ENCODE results near the gene DDIT4. TPM values are rescaled to one million over a fixed set of nuclear protein-coding genes. Genes with fewer than 3 reads are reported as not detected.
A peak's percentile ranks its signal among the peaks of the same experiment; 100 is the strongest.

The DDIT4 gene
- total and polyA plus RNA-seq, 3 donors from 2014 or later: 46.6 to 94.3 (median 69.6) TPM

GRCh38 chr10:72275351-72276012 lies 1.8 kb downstream of the DDIT4 start:
- Histone ChIP-seq H3K9me3 (no peaks in the 10 kb centered on the region), H3K4me1 (peaks cover 31% of the 10 kb centered on the region), H3K27ac (peak overlapping the region; percentile 95 to 96), H3K36me3 (ENCODE audit: low read depth, missing control alignments) (no peaks in the 10 kb centered on the region), H3K4me3 (peak overlapping the region; percentile 93 to 96), H3K27me3 (no peaks in the 10 kb centered on the region)
- no peak for DNase-seq
- WGBS, 2 donors: 12 to 14% methylated on average over 12 of the region's 12 CpGs
- TF ChIP-seq POLR2A (IDR thresholded peaks at IDR 0.05): no peak
- no peak for TF ChIP-seq CTCF (IDR thresholded peaks at IDR 0.05)
- intact Hi-C loops (cut with DNase I; ENCODE audit: low total_unique reads): loop anchor here (10.0 kb wide), 1 partner anchor 59 kb away; no protein-coding TSS in a partner anchor

GRCh38 chr10:72276013-72276387 lies 2.3 kb downstream of the DDIT4 start:
- TF ChIP-seq POLR2A (IDR thresholded peaks at IDR 0.05): no peak
- TF ChIP-seq CTCF (IDR thresholded peaks at IDR 0.05): no peak
- H3K27me3 ChIP-seq: no peaks in the 10 kb centered on the region
- intact Hi-C loops (cut with DNase I; ENCODE audit: low total_unique reads): loop anchor here (10.0 kb wide), 1 partner anchor 59 kb away; no protein-coding TSS in a partner anchor
- H3K9me3 ChIP-seq: no peaks in the 10 kb centered on the region
- peaks cover 27% of the 10 kb centered on the region for H3K4me1 ChIP-seq
- DNase-seq: no peak
- H3K36me3 ChIP-seq (ENCODE audit: low read depth, missing control alignments): no peaks in the 10 kb centered on the region
- 33 to 38% methylated on average over 4 of the region's 4 CpGs for WGBS, 2 donors
- peak overlapping the region; percentile 95 to 96 for H3K27ac ChIP-seq
- peak overlapping the region; percentile 93 to 96 for H3K4me3 ChIP-seq

- H3K27me3 ChIP-seq: no peaks in the 10 kb centered on the region
- H3K36me3 ChIP-seq (ENCODE audit: low read depth, missing control alignments): no peaks in the 10 kb centered on the region
- peak overlapping the region; percentile 95 to 96 for H3K27ac ChIP-seq
- no peaks in the 10 kb centered on the region for H3K9me3 ChIP-seq
- 49 to 53% methylated on average over 6 of the region's 6 CpGs for WGBS, 2 donors
- peaks cover 26% of the 10 kb centered on the region for H3K4me1 ChIP-seq
- no peak for TF ChIP-seq POLR2A (IDR thresholded peaks at IDR 0.05)
- TF ChIP-seq CTCF (IDR thresholded peaks at IDR 0.05): no peak
- no peak for DNase-seq
- intact Hi-C loops (cut with DNase I; ENCODE audit: low total_unique reads): loop anchor here (10.0 kb wide), 1 partner anchor 58 kb away; no protein-coding TSS in a partner anchor
- peak overlapping the region in 1 of 2 donors; percentile 96 for H3K4me3 ChIP-seq
Measured at GRCh38 chr10:72276421-72277339, 3.0 kb downstream of the DDIT4 start.

GRCh38 chr10:72277340-72277995 lies 3.7 kb downstream of the DDIT4 start:
- intact Hi-C loops (cut with DNase I; ENCODE audit: low total_unique reads): loop anchor here (10.0 kb wide), 1 partner anchor 57 kb away; no protein-coding TSS in a partner anchor

More at GRCh38 chr10:72277340-72277995, 3.7 kb downstream of the DDIT4 start:
- H3K4me3 ChIP-seq: no peak overlapping the region
- H3K9me3 ChIP-seq: no peaks in the 10 kb centered on the region
- peak overlapping the region; percentile 27 to 96 for H3K27ac ChIP-seq
- H3K4me1 ChIP-seq: peaks cover 22% of the 10 kb centered on the region
- H3K36me3 ChIP-seq (ENCODE audit: low read depth, missing control alignments): no peaks in the 10 kb centered on the region
- TF ChIP-seq CTCF (IDR thresholded peaks at IDR 0.05) (no peak), POLR2A (IDR thresholded peaks at IDR 0.05) (no peak)
- no peaks in the 10 kb centered on the region for H3K27me3 ChIP-seq
- WGBS, 2 donors: 70 to 84% methylated on average over 5 of the region's 5 CpGs
- DNase-seq: no peak

All from testis (tissue), 3 donors.